NAMALWA (cell line): ENCODE data around the gene SERPINA6.
A peak's percentile ranks its signal among the peaks of the same experiment; 100 is the strongest.
"Not testable (repeated sequence)": the region's sequence is repeated elsewhere in the genome, so short reads cannot be mapped to it uniquely, and the experiment has no call there.

ENCODE experiments used
- DNase-seq: peaks from one replicate; pipeline ENCODE4 v3.0.0-alpha.2; 2015; ENCODE audit warnings: low spot score

Gene SERPINA6

DNA sequence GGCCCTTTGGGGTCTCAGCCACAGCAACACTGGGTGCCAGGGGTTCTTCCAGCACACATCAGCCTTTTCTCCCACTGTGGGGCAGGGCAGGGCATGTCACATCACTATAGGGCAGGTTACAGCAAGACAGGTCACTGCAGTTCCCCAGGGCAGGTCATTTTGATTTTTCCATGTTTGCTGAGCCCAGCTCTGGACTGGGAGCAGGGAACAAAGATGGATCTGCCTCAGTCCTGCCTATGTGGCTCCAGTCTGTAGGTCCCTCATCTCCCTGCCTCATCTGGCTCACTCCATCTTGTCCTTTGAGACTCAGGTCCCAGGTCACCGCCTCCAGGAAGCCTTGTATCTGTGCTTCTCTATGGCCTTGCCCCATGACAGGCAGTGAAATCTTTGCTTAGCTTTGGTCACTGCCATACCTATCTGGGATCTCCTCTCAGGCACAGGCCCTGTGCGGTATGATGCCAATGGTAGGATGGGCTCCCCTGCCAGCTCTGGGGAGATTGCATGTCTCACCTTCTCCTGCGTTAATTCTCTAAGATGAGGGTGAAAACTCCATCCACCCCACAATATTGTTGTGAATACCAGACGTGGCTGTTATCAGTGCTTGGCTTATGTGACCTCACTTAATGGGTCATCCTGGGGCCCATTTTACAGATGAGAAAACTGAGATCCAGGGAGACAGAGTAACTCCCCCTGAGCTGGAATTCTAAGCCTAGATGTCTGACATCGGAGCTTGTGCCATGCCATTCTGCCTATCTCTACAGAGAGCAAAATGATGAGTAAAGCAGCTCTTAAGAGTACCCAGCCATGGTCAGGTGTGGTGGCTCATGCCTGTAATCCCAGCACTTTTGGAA, 1.5 kb downstream of the SERPINA6 start:
- DNase-seq: no peak

DNA sequence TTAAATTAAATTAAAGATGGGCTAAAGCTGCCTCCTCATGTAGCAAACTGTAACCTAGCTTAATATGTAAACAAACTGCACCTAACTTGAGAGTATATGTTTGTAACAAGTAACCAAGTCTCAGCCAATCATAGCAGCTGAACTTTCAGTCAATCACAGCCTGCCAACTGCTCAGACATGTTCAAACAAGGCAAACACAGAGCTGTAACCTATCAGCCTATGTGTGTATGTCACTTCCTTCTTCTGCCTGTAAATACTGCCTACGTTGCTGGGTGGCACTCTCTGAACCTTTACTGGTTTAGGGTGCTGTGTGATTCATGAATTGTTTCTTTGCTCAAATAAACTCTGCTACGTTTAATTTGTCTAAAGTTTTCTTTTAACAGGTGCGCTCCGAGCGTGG, 2.9 kb downstream of the SERPINA6 start:
- peak; percentile 51 for DNase-seq

DNA sequence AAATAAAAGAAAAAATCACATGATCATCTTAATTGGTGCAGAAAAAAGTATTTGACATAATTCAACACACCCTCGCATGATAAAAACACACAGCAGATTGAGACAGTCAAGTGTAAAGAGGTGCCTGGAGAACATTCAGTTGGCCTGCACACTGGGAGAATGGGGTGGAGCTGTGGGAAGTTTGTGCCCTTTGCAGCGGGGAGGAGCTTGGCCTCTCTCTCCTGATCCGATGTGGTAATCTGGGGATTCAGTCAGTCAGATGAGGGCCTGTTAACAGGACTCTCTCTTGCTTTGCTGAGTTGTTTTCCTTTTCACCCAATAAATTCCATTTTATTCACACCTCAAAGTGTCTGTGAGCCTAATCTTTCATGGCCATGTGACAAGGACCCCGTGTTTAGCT, 5.9 kb downstream of the SERPINA6 start:
- no peak for DNase-seq

DNA sequence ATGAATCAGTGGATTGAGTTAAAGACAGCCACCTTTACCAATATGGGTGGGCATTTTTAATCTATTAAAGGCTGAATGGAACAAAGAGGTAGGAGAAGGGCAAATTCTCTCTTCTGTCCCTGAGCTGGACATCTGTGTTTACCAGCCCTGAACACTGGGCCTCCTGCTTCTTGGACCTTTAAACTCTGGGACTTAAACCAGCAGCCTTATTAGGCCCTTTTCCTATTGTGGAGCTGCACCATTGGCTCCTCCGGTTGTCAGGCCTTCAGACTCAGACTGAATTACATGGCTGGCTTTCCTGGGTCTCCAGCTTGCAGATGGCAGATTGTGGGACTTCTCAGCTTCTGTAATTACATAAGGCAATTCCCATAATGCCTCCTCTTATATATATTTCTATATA, 6.4 kb downstream of the SERPINA6 start:
- no peak for DNase-seq

DNA sequence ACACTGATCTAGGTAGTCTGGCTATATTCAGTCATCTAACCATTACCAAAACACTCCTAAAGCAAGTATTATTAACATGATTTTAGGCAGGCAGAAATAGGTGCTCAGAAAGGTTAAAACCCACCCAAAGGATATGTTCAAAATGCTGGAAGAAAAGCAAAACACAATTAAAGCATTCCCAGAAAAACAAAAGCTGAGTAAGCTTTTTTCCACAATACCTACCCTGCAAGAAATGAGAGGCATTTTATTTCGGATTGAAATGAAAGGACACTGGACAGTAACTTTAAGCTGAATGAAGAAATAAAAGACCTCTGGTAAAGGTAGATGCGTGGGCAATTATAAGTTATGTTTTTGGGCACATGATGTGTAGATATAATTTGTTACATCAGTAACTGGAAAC, 8.2 kb downstream of the SERPINA6 start:
- DNase-seq: no peak

DNA sequence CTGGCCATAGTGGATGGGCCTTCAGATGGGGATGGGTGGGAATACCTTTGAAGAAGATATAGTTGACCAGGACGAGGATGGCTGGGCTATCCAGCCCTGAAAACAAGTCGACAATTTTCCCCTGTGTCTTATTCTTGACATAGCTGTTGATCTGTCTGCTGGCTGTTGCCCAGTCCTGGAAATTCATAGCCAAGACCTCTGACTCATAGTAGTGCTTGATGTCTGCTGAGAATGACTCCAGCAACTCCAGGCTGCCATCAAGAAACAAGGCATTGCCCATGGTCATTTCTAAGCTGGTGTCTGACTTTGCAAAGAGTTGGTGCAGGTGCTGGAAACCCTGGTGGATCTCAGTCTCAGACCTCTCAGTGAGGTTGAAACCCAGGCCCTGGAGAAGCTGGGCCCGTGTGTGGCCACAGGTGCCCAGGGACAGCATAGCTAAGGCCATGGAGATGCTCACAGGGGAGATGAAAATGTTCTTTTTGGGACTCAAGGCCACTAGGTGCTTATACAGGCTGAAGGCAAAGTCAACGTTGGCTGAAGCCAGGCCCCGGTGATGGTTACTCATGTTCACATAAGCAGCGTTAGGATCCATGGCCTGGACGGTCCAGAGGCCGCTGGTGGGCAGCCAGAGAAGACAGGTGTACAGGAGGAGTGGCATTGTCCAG, 9.0 kb downstream of the SERPINA6 start:
- no peak for DNase-seq

DNA sequence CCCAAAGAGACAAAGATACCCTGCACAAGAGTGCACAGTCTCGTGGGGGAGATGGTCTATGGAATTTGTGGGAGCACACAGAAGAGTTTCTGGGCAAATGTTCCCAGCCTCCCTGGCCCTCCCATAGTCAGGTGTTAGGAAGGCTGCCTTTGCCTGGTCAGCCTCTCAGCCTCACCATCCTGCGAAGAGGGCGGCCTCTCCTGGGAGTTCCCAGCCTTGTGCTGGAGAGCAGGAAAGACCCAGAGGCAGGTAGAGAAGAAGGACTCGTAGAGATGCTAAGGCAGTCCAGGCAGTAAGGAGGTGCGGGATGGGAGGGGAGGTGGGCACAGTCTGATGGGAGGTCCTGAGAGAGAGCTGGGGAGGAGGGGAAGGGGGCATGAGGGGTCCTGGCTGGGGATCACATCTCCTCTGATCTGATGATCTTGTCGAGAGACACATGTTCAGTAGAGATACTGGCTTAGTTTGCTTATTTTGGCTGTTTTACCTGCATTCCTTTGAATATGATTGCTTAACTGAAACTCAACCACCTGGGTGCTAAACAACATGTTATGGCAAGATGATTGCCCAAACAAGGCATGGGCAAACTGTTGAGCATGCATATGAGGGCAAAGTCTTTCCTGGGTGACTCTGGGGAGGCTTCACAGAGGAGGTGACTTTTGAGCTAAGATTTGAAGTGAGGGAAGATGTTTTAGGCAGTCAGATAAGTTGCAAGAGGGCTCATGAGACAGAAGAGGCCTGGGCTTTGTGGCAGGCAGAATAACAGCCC, 10.5 kb downstream of the SERPINA6 start:
- no peak for DNase-seq

DNA sequence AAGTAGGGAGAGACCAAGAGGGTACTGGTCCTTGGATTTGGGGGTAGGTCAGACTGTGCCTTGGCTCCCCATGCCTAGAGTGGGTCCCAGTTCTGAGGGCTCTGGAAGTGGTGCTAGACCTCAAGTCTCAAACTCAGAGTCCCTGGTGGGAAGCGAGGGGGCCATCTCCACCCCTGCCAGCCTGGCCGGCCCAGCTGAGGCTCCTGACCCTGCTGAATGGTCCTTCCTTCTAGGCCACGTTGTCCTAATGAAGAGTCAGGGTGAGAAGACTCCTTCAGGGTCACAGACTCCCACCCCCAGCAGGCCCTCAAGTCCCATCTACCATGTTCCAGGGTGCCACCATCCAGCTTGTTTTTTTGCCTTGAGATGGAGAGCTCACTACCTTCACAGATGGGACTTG, 12.9 kb downstream of the SERPINA6 start:
- DNase-seq: no peak

DNA sequence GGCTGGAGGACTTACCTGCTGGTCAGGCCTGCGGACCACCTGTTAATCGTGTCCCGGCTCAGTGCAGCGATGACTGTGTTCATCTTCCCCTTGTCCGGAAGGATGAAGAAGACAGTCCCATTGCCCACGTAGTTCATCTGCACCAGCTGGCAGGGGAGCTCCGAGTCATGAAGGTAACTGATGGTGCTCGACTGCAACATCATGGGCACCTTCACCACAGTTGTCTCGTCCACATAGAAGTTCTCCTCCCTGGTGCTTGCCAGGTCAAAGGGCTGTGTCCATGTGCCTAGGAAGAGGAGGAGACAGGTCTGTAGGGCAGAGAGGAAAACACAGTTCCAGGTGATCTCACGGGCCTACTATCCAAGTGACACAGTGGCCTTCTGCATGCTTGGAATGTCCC, 13.4 kb downstream of the SERPINA6 start:
- no peak for DNase-seq

DNA sequence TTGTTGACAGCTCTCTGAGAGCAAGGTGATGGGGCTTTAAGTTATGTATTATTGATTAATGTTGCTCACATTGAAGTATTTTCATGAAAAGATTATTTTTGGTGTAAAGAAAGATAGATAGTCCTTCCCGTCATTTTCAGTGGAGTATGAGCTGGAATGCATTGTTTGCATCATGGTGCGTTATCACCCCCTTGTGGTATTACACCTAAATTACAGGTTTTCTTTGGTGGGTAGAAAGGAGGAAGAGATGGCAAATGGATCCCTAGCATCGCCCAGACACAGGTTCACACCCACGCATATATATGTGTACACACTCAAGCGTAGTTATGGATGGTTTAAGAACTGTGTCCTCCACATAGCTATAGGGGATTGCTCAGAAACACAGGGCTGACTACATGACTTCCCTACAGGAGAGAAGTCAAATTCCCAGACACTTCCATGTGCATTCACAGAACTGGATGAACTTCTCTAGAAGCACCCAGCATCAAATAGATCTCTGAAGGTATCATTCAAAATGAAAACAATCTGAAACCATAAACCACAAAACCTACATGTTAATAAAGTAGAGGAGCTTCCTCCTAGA, 15.6 kb downstream of the SERPINA6 start:
- peak; percentile 60 for DNase-seq

DNA sequence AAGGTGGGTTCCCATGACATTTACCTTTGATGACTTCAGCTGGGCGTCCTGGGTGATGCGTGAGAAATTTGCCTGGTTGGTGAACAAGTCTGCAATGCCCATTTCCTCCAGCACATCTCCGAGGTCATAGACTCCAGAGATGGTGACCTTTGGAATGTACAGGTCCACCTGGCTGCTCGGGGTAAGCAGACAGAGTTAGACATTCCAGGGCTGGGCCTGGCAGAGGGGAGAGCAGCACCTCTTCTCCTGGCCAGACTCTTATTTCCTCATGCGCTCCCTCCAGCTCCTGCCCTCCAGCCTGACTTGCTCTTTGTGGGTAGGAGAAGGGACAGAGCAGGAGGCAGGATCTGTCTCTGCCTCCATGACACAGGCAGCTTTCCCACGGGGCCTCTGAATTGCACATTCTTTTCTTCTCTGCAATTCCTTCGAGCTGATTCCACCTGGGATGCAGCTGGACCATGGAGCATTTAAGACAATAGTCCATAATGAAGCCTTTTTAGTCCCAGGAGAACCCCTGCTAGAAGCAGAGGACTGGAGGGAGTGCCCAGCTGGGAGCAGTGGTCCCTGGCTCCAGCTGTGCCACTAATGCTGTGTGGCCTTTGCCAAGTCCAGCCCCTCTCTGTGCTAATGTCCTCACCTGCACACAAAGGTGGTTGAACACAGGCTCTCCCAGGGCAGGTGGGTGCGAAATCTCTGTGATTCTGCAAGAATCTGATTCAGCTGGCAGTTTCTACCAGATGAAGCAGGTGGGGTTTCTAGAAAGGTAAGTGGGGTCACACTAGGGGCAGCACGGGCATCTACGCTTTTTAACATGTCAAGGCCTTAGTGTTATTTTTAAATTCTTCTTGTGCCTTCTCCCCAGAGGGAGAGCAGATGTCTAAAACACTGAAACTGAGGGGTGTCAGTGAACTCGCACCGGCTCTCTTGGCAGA, 16.8 kb downstream of the SERPINA6 start:
- DNase-seq: no peak

DNA sequence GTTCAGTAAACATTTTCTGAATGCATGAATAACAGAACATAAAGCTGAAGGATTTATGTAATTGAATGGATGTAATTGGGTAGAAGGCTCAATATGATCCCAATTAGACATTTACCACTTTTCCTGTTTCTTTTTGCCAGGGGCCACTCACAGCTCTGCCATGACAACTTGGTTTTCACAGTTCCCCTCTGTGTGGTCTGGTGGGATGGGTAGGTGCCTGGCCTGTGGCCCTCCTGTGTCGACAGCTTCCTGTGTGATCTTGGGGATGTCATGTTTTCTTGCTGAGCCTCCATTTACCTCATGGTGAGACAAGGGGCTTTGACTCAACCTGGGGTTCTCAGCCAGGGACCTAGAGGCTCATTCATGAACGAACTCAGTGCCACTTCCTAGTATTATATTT, 17.5 kb downstream of the SERPINA6 start:
- no peak for DNase-seq

DNA sequence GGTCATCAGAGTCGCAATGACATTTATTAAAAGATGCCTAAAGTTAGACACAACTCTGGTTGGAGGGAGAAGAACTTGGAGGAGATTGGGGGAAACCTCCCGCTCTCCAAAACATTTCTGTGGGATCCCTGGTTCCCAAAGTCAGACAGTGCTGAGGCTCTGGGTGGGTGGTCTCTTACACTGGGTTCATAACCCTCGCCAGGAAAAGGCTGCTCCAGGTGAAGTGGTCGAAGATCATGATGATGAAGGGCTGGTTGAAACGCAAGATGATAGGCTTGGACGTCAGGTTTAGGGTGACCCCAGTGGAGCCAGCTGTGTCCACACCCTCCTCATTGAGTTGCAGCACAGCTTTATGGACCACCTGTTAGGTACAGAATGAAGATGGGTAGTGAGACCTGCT, 18.9 kb downstream of the SERPINA6 start:
- no peak for DNase-seq

DNA sequence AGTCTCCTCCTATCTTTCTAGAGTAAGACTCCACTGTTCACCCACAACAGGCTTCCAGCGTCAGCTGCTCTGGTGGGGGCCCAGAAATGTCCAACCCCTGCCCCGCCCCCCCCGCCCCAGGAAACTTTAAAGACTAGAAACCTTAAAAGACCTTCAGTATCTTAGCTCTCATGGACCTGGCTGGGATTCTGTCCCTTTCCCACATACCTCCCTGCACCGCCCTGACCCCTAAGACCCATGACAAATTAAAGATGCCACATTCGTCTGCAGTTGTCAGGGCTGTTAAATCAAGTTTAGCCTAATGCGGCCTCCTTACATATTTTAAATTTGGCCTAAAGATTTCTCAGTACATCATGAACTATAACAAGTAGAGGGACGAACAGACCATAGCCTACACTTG, 20.0 kb downstream of the SERPINA6 start:
- DNase-seq: no peak

DNA sequence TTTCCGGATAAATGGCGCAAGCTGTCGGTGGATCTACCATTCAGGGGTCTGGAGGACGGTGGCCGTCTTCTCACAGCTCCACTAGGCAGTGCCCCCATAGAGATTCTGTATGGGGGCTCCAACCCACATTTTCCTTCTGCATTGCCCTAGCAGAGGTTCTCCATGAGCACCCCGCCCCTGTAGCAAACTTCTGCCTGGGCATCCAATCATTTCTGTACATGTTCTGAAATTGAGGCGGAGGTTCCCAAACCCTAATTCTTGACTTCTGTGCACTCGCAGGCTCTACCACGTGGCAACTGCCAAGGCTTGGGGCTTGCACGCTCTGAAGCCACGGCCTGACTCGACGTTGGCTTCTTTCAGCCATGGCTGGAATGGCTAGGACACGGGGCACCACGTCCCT, 25.0 kb downstream of the SERPINA6 start:
- no peak for DNase-seq

DNA sequence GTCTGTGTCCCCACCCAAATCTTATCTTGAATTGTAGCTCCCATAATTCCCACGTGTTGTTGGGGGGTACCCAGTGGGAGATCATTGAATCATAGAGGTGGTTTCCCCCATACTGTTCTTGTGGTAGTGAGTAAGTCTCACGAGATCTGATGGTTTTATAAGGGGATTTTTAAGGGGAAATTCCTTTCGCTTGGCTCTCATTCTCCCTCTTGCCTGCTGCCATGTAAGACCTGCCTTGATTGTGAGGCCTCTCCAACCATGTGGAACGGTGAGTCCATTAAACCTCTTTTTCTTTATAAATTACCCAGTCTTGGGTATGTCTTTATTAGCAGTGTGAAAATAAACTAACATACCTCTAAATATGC, 27.0 kb downstream of the SERPINA6 start:
- DNase-seq: not testable (repeated sequence)

DNA sequence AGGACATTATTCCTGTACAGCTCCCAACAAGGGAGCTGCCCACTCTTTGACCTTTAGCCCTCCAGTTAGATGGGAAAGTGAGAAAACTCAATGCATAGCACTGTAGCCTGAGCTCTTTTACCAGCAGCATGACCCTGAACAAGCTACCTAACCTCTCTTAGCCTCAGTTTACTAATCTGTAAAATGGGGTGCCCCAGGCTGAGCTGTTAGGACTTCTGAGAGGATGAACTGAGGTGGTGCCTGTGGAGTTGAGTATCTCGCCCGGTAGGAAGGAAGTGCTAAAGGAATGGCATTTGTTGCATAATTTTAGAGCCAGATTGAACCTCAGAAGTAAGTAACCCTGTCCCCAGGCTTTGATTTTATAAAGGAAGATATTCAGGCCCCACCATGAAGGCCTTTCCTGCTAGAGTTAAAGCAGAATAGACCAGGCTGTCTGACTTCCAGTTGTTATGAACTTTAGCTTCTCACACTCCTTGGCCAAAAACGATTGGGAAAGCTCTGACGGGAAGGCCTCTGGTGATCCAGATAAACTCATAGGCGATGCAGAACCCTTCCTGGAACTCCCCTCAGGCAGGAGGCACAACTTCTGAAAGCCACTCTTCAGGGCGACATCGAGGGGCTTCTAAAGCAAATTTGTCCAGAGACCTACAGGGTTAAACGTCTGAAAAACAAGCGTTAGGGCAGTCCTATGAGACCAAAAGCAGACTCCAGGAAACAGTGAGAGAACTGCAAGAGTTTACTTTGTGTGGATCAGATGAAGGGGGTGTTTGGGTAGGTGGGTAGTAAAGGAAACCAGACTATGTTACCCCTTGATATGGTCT, 27.6 kb downstream of the SERPINA6 start:
- DNase-seq: no peak

DNA sequence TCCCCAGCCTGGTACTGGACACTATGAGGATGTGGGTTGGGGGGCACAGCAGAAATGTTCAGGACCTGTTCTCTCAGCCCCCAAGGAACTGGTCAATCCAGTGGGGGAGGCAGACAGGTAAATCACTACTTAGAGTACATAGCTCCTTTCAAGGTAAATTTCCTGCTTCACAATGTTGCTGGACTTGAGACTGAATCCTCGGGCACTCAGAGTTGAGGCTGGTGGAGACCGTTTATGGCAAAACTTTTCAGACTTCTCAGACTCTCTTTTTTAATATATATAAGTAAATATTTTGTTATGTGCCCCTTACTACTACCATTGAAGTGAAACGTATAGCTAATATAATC, 29.6 kb downstream of the SERPINA6 start:
- no peak for DNase-seq

DNA sequence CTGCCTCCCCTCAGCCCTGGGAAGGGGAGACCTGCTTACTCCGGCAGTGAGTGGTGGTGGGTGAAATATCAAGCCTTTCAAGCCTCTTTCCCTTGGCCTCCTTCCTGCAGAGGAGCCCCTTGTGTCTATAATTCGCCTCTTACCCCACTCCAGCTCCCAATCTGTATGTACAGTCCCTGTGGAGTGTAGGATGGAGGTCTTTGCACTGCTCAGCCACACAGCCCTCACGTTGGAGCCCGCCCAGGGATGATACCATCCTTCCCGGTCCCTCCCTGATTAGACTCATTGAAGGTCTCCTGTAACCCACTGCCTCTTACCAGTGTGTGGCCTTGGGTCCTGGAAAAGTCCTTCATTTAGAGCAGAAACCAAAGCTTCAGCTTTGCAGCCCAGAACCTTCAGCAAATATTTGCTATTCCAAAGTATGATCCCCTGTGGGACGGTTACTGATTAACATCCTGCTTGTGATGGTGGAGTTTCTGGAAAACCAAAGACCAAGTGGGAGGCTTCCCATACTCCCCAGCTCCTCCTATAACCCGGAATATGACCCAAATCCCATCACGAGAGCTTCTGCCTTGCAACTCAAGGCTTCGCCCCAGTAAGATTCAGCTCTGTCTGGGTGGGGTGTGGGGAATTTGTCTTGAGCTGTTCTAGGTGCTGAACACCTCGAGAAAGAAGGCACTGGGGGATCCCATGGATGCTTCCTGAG, 30.1 kb downstream of the SERPINA6 start, which contains the start of gene SERPINA10:
SERPINA10 (minus strand) TSS at position 397 of the 706 bp plus-strand sequence. CDS start 2,675 bp downstream, outside the sequence.
- DNase-seq: no peak

DNA sequence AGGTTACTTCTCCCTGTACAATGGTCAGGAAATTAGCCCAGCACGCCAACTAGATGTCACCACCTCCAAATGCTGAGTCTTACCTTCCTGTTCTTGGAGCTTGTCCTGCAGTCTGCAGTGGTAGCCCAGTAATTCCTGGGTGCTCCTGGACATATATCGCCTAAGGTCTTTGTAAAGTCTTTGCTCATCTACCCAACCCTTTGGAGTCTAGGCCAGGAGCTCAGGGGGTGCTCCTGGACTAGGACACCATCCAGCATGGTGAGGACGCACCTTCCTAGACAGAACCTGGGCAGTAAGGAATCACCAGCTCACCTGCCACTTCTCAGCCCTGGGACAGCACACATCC, 30.6 kb downstream of the SERPINA6 start:
- DNase-seq: no peak
